Mammary epithelial cell (primary cell): Measurements from ENCODE around the gene FJX1.
"Not testable (repeated sequence)": the region's sequence is repeated elsewhere in the genome, so short reads cannot be mapped to it uniquely, and the experiment has no call there.

ENCODE experiments used
- EZH2 ChIP-seq: IDR thresholded peaks from 2 replicates; pipeline ENCODE4 v1.6.1; 2012; ENCODE audit warnings: low read length, inconsistent platforms, borderline replicate concordance
- TF ChIP-seq, protein P1 (sequence below), 2 donors: IDR thresholded peaks in 1 of 2; conservative IDR thresholded peaks in 1 of 2; 2 replicates each; pipeline ENCODE4 v1.5.1; 2011 to 2012; ENCODE audit warnings: inconsistent platforms in 2 of 2, low read length in 2 of 2, mild to moderate bottlenecking in 2 of 2, control low read depth in 1 of 2, low read depth in 1 of 2; ENCODE audit not compliant: insufficient read depth in 1 of 2; ENCODE audit errors: extremely low read depth in 1 of 2

DNA sequence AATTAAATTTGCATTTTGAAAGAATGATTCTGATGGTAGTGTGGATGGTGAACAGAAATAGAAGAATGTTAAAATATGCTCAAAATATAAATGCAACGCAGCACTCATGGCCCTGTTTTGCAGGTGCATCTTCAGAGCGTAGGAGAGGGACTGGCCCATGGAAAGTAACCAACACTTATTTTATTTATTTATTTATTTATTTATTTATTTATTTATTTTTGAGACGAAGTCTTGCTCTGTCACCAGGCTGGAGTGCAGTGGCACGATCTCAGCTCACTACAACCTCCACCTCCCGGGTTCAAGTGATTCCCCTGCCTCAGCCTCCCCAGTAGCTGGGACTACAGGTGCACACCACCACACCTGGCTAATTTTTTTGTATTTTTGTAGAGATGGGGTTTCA is 34.5 kb downstream of the FJX1 start:
- TF ChIP-seq, protein P1, sequence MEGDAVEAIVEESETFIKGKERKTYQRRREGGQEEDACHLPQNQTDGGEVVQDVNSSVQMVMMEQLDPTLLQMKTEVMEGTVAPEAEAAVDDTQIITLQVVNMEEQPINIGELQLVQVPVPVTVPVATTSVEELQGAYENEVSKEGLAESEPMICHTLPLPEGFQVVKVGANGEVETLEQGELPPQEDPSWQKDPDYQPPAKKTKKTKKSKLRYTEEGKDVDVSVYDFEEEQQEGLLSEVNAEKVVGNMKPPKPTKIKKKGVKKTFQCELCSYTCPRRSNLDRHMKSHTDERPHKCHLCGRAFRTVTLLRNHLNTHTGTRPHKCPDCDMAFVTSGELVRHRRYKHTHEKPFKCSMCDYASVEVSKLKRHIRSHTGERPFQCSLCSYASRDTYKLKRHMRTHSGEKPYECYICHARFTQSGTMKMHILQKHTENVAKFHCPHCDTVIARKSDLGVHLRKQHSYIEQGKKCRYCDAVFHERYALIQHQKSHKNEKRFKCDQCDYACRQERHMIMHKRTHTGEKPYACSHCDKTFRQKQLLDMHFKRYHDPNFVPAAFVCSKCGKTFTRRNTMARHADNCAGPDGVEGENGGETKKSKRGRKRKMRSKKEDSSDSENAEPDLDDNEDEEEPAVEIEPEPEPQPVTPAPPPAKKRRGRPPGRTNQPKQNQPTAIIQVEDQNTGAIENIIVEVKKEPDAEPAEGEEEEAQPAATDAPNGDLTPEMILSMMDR (conservative IDR thresholded peaks at IDR 0.05 in 1 of 2, IDR thresholded peaks at IDR 0.05 in 1 of 2; ENCODE audit: extremely low read depth in 1 of 2, insufficient read depth in 1 of 2, low read depth in 1 of 2, low read length in 2 of 2) = not testable (repeated sequence)
- not testable (repeated sequence) for TF ChIP-seq EZH2
